Liver (tissue), 9 donors: Measurements from ENCODE around the gene THAP3. TPM values are rescaled to one million over a fixed set of nuclear protein-coding genes. Genes with fewer than 3 reads are reported as not detected.
"Not testable (repeated sequence)": the region's sequence is repeated elsewhere in the genome, so short reads cannot be mapped to it uniquely, and the experiment has no call there.

Experiments used
- DNase-seq: peaks from one replicate; pipeline ENCODE4 v3.0.0-alpha.2; 2017; ENCODE audit warnings: low spot score
- H3K27ac ChIP-seq, 2 donors: one replicate each; pipeline ENCODE4 v1.7.0; 2013; ENCODE audit warnings: inconsistent platforms in 2 of 2, low read length in 2 of 2, control low read depth in 1 of 2, low read depth in 1 of 2, mild to moderate bottlenecking in 1 of 2
- H3K27me3 ChIP-seq, 4 donors: one replicate each; pipeline versions ENCODE4 v1.6.1 to v1.7.0; 2013; ENCODE audit warnings: low read length in 3 of 4, inconsistent platforms in 1 of 4, mild to moderate bottlenecking in 1 of 4, moderate library complexity in 1 of 4; ENCODE audit not compliant: control insufficient read depth in 4 of 4, insufficient read depth in 4 of 4
- H3K36me3 ChIP-seq, 4 donors: one replicate each; pipeline versions ENCODE4 v1.6.1 to v1.7.0; 2013; ENCODE audit warnings: low read length in 3 of 4, mild to moderate bottlenecking in 3 of 4, low read depth in 1 of 4, moderate library complexity in 1 of 4; ENCODE audit not compliant: control insufficient read depth in 4 of 4, insufficient read depth in 3 of 4
- H3K4me1 ChIP-seq, 4 donors: one replicate each; pipeline versions ENCODE4 v1.6.1 to v1.7.0; 2013; ENCODE audit warnings: low read length in 3 of 4, mild to moderate bottlenecking in 3 of 4, moderate library complexity in 1 of 4; ENCODE audit not compliant: control insufficient read depth in 4 of 4, insufficient read depth in 4 of 4
- H3K4me3 ChIP-seq, 3 donors: one replicate each; pipeline versions ENCODE4 v1.6.1 to v1.7.0; 2013; ENCODE audit warnings: low read length in 3 of 3, control low read depth in 1 of 3, low read depth in 1 of 3, mild to moderate bottlenecking in 1 of 3
- H3K9ac ChIP-seq, 2 donors: one replicate each; pipeline ENCODE4 v1.7.0; 2013; ENCODE audit warnings: low read length in 2 of 2, mild to moderate bottlenecking in 2 of 2, moderate library complexity in 2 of 2, control low read depth in 1 of 2, low read depth in 1 of 2
- H3K9me3 ChIP-seq, 4 donors: one replicate each; pipeline versions ENCODE4 v1.6.1 to v1.7.0; 2013; ENCODE audit warnings: low read length in 3 of 4; ENCODE audit not compliant: control insufficient read depth in 4 of 4
- ATF3 ChIP-seq: IDR thresholded peaks from 2 replicates; pipeline ENCODE4 v1.6.1; 2016; ENCODE audit warnings: antibody characterized with exemption
- FOXA2 ChIP-seq: IDR thresholded peaks from 2 replicates; pipeline ENCODE4 v1.6.1; 2016; ENCODE audit warnings: antibody characterized with exemption
- HNF4A ChIP-seq, 2 donors: conservative IDR thresholded peaks; 2 replicates each; pipeline ENCODE4 v1.6.1; 2016; ENCODE audit warnings: antibody characterized with exemption in 2 of 2, mild to moderate bottlenecking in 2 of 2
- JUND ChIP-seq, 2 donors: IDR thresholded peaks; 2 replicates each; pipeline ENCODE4 v1.6.1; 2016; ENCODE audit warnings: antibody characterized with exemption in 2 of 2
- NR2F2 ChIP-seq: IDR thresholded peaks from 2 replicates; pipeline ENCODE4 v1.6.1; 2016; ENCODE audit warnings: antibody characterized with exemption
- RAD21 ChIP-seq, 2 donors: IDR thresholded peaks; 2 replicates each; pipeline ENCODE4 v1.6.1; 2016; ENCODE audit warnings: antibody characterized with exemption in 2 of 2, mild to moderate bottlenecking in 2 of 2
- REST ChIP-seq: IDR thresholded peaks from 2 replicates; pipeline ENCODE4 v1.6.1; 2016; ENCODE audit warnings: antibody characterized with exemption, mild to moderate bottlenecking
- RXRA ChIP-seq, 2 donors: IDR thresholded peaks; 2 replicates each; pipeline ENCODE4 v1.6.1; 2017 to 2018; ENCODE audit warnings: antibody characterized with exemption in 2 of 2, mild to moderate bottlenecking in 1 of 2
- TAF1 ChIP-seq: conservative IDR thresholded peaks from 2 replicates; pipeline ENCODE4 v1.6.1; 2016; ENCODE audit warnings: antibody characterized with exemption, mild to moderate bottlenecking
- YY1 ChIP-seq: IDR thresholded peaks from 2 replicates; pipeline ENCODE4 v1.6.1; 2016; ENCODE audit warnings: antibody characterized with exemption, mild to moderate bottlenecking
- WGBS: extraction: QIAGEN DNeasy Blood & Tissue Kit; methylation state at CpG from one replicate; pipeline ENCODE4 v1.1.7; 2013; 5-methylcytosine and 5-hydroxymethylcytosine counted together
- polyA plus RNA-seq, 2 donors: library from polyadenylated mRNA; stranded (reverse) in 1 of 2; unstranded in 1 of 2; fragments of 200-250 nt in 1 of 2; fragments of >200 nt in 1 of 2; fragmentation: Nextera tagmentation in 1 of 2; extraction: Ambion mirVana in 1 of 2; gene quantifications; one replicate each; pipeline versions ENCODE4 v1.2.1 to v1.2.3, GENCODE V29; 2013 to 2015
- total RNA-seq, 2 donors: library from RNA; depleted of rRNA; stranded (reverse); fragments of >200 nt; gene quantifications; one replicate each; pipeline ENCODE4 v1.2.3, GENCODE V29; 2014
- TF ChIP-seq, protein P1 (sequence below): IDR thresholded peaks from 2 replicates; pipeline ENCODE4 v1.6.1; 2016; ENCODE audit warnings: antibody characterized with exemption
- donor health status: healthy.
- donor health status: healthy.
- donor health status: healthy.
- donor health status: healthy.
- donor health status: healthy.

The THAP3 gene
- total and polyA plus RNA-seq, 4 donors = 7.2 to 10.2 (median 8.6) TPM

- H3K9me3 ChIP-seq = no peaks in the 10 kb centered on the region
- no peak overlapping the region for H3K27ac ChIP-seq
- 91% methylated on average over 9 of the region's 9 CpGs for WGBS
These were observed 13.1 kb downstream of the THAP3 start for GRCh38 chr1:6637770-6638169.

GRCh38 chr1:6638226-6638625 lies 13.6 kb downstream of the THAP3 start:
- Histone ChIP-seq H3K4me3 (no peak overlapping the region), H3K9ac (no peak overlapping the region), H3K27me3 (no peaks in the 10 kb centered on the region), H3K4me1 (no peaks in the 10 kb centered on the region), H3K27ac (no peak overlapping the region), H3K36me3 (peaks cover 18 to 65% (median 37%) of the 10 kb centered on the region in 4 donors), H3K9me3 (no peaks in the 10 kb centered on the region)
- 85% methylated on average over 18 of the region's 18 CpGs for WGBS
- no peak for TF ChIP-seq REST
- TF ChIP-seq HNF4A (conservative IDR thresholded peaks at IDR 0.05) = no peak
- no peak for TF ChIP-seq JUND (IDR thresholded peaks at IDR 0.05)
- no peak for DNase-seq

More at GRCh38 chr1:6637770-6638169, 13.1 kb downstream of the THAP3 start:
- H3K9ac ChIP-seq = no peak overlapping the region
- no peak overlapping the region for H3K4me3 ChIP-seq
- H3K4me1 ChIP-seq = no peaks in the 10 kb centered on the region
- no peaks in the 10 kb centered on the region for H3K27me3 ChIP-seq
- peaks cover 22 to 66% (median 38%) of the 10 kb centered on the region in 4 donors for H3K36me3 ChIP-seq
- TF ChIP-seq TAF1 = no peak
- no peak for TF ChIP-seq RAD21 (IDR thresholded peaks at IDR 0.05)
- no peak for TF ChIP-seq FOXA2
- TF ChIP-seq ATF3 = no peak
- no peak for TF ChIP-seq NR2F2
- TF ChIP-seq, protein P1, sequence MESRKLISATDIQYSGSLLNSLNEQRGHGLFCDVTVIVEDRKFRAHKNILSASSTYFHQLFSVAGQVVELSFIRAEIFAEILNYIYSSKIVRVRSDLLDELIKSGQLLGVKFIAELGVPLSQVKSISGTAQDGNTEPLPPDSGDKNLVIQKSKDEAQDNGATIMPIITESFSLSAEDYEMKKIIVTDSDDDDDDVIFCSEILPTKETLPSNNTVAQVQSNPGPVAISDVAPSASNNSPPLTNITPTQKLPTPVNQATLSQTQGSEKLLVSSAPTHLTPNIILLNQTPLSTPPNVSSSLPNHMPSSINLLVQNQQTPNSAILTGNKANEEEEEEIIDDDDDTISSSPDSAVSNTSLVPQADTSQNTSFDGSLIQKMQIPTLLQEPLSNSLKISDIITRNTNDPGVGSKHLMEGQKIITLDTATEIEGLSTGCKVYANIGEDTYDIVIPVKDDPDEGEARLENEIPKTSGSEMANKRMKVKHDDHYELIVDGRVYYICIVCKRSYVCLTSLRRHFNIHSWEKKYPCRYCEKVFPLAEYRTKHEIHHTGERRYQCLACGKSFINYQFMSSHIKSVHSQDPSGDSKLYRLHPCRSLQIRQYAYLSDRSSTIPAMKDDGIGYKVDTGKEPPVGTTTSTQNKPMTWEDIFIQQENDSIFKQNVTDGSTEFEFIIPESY = no peak
- TF ChIP-seq RXRA (IDR thresholded peaks at IDR 0.05) = no peak
- no peak for TF ChIP-seq YY1
- no peak for DNase-seq

- not testable (repeated sequence) for H3K4me3 ChIP-seq, DNase-seq, H3K27me3 ChIP-seq, H3K27ac ChIP-seq, H3K4me1 ChIP-seq, H3K9ac ChIP-seq, H3K9me3 ChIP-seq
- peaks cover 14 to 65% (median 28%) of the 10 kb centered on the region in 4 donors for H3K36me3 ChIP-seq
- 94% methylated on average over 3 of the region's 3 CpGs for WGBS
These were observed 16.2 kb downstream of the THAP3 start for GRCh38 chr1:6640867-6641266.
